GM18505 (cell line): ENCODE measurements around the gene DGKG.

Experiments
- ATAC-seq: cut with Tn5 transposase; IDR thresholded peaks from one replicate; pipeline ENCODE4 v1.9.1; 2021; ENCODE audit not compliant: unreplicated experiment
- POLR2A ChIP-seq: IDR thresholded peaks from 4 replicates; pipeline ENCODE4 v1.6.1; 2011; ENCODE audit warnings: borderline replicate concordance; ENCODE audit not compliant: insufficient read depth, insufficient read length; ENCODE audit errors: extremely low read depth

Gene DGKG

DNA sequence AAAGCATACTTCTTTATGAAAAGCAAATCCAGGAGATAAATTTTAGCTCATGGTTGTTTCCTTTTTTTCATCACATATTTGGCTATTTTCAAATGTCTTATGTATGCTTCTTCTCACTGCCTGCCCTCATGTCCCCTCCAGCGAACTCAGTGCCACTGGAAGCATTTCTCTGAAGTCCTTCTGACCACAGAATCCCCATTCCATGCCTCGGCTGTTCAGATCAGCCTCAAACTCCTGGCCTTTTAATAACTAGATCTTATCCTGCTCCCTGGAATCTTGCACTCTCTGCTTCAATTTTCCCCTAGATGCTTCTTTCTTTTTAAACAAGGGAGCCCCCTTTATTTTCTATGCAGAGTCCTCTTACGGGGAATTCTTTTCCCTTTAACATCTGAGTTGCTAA, 263.3 kb downstream of the DGKG start:
- ATAC-seq = no peak
- TF ChIP-seq POLR2A = no peak

DNA sequence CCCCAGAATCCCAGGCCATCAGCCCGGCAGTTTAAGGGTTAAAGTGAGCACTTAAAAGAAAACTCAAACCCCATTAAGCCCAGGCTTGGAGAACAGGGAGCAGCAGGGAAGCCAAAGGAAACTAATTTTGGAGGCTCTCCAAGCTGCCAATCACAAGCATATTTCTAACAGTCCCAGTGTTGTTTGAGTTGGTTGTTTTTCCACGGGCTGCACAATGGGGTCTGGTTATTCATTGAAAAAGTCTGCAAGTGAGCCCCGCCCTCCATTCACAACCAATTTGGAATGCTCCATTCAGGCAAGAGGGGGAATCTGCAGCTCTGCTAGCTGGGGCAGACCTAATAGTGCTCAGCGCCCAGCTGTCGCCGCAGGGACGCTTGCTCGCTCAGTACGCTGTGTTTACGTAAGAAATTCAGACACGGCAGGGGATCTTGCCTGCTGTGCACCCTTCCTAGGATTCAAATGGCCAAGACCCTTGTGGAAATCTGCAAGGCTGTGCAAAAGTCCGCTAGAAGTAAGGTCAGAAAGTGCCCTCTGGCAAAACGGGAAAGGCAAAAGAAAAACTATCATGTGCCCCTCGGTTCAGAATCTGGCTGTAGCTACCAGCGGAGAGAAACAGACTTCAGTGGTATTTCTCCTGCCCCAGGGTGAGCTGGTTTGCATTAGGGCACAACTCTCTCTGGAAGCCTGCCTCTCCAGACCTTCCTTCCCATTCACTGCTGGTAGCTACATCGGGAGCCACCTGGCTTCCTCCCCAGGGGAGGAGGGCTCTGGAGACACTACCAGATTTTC, 264.2 kb downstream of the DGKG start:
- TF ChIP-seq POLR2A = no peak
- no peak for ATAC-seq

DNA sequence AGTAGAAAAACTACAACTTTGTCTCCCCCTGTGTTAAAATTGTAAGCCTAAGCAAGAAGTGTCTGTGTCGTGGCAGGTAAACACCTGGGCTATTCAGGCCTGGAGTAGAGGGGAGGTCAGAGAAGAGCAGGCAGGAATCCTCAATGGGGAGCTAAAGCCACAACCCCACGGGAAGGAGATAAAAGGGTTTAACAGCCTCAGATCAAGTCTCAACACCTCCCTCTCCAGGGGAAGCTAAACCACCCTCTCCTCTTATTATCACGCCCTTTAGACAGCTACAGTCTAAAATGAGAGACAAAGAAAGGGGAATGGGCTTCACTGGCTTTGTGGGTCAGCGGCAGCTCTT, 264.7 kb downstream of the DGKG start:
- no peak for ATAC-seq
- no peak for TF ChIP-seq POLR2A
